Measurements from ENCODE around the gene DNAAF1.

Gene DNAAF1

GRCh38 chr16:84156342-84156784 is 11.3 kb downstream of the DNAAF1 start:
- in situ Hi-C loops (cut with HindIII; ENCODE audit: low sequenced_read_pairs): no loop called here

GRCh38 chr16:84159007-84159406 is 13.9 kb downstream of the DNAAF1 start:
- in situ Hi-C loops (cut with HindIII; ENCODE audit: low sequenced_read_pairs): no loop called here

DNA sequence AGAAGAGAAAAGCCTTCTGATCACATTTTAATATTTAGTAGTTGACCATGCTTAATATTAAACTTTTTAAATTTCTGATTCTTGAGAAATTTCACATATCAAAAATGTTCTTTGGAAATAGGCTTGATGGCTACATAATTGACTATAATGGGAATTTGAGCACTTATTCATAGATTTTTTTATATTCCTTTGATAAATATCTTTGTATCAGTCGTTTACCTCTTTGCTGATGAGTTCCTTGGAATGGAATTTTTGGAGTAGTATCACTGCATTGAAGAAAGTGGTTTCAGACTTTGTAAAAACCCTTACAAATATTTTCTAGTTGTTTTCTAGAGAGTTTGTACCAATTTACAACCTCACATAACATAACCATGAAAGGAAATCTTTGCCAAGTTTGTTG is 14.7 kb downstream of the DNAAF1 start:
- in situ Hi-C loops (cut with HindIII; ENCODE audit: low sequenced_read_pairs): no loop called here

GRCh38 chr16:84161037-84161436 is 15.9 kb downstream of the DNAAF1 start:
- in situ Hi-C loops (cut with HindIII; ENCODE audit: low sequenced_read_pairs): no loop called here

DNA sequence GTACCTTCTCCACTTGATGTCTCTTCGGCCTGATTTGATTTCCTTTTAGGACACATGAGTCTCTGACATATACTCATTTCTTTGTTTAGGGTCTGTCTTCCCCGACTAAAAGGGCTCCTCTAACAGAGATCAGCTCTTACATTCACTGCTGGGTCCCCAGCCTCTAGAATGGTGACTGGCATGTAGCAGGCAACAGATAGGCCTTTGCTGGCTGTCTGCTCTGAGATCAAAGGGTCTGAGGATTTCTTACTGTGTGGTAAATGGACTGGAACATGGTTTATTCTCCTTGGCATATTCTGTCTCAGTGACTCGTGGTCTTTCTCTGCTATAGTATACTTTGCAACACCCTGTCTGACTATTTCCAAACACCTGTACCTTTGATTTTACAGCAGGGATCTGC is 16.7 kb downstream of the DNAAF1 start:
- in situ Hi-C loops (cut with HindIII; ENCODE audit: low sequenced_read_pairs): no loop called here

GRCh38 chr16:84165746-84166145 is 20.6 kb downstream of the DNAAF1 start:
- in situ Hi-C loops (cut with HindIII; ENCODE audit: low sequenced_read_pairs): no loop called here

DNA sequence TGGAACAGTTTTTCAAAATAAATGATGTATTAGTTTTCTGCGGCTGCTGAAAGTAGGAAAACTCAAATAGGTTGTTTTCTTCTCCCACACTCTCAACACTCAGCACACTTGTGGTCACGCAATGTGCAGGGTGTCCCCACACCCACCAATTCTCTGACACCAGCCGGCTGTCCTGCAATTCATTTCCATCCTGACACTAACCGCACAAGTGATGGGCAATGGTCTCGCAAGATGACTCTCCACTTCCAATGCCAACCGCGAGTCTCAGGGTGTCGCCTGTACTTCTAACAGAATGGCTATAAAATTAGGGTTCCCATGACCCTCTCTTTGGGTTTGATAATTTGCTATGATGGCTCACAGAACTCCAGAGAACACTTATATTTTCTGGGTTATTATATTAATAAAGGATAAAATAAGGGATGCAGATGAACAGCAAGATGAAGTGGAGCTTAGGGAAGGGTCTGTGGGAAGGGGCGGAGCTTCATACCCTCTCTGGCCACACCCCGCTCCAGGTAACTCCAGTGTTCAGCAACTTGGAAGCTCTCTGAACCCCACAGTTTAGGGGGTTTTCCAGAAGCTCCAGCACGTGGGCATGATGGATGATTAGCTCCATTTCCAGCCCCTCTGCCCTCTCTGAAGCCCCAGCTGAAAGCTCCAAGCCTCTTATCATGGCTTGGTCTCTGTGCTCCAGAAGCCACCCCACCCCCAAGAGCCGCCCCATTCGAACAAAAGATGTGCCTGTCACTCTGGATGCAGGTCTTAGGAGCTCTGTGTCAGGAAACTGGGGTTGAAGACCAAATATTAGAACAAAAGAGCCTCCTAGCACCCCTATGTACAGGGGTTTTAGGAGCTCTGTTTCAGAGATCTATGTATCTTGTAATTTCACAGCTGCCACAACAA is 21.9 kb downstream of the DNAAF1 start:
- in situ Hi-C loops (cut with HindIII; ENCODE audit: low sequenced_read_pairs): no loop called here

DNA sequence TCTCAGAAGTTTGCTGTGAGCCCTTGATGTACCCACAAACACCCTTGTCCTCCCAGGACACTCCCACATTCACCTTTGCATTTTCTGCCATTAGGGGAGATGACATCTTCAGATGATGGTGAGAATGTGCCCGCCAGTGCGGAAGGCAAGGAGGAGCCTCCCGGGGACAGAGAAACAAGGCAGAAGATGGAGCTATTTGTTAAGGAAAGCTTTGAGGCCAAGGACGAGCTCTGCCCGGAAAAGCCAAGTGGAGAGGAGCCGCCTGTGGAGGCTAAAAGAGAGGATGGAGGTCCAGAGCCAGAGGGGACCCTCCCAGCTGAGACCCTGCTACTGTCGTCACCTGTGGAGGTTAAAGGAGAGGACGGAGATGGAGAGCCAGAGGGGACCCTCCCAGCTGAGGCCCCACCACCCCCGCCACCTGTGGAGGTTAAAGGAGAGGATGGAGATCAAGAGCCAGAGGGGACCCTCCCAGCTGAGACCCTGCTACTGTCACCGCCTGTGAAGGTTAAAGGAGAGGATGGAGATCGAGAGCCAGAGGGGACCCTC is 24.7 kb downstream of the DNAAF1 start:
- in situ Hi-C loops (cut with HindIII; ENCODE audit: low sequenced_read_pairs): no loop called here

DNA sequence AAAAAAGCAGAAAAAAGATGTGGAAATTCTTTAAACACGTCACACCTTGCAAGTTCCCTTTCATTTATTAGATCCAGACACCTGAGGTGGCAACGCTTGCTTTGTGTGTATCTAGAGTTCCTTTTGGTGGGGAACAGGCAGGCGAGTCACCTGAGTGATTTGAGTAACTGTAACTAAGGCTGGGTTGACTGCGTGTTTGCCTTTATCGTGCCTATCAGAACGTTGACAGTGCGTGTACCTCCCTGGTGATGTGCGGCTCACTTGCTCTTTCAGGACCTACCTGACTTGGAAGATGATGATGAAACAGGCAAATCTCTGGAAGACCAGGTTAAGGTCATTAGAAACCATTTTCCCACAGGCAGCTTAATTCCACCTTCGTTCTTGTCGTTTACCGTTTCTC is 29.3 kb downstream of the DNAAF1 start:
- in situ Hi-C loops (cut with HindIII; ENCODE audit: low sequenced_read_pairs): no loop called here

- in situ Hi-C loops (cut with HindIII; ENCODE audit: low sequenced_read_pairs): no loop called here
Measured at GRCh38 chr16:84175350-84176081, 30.4 kb downstream of the DNAAF1 start.

DNA sequence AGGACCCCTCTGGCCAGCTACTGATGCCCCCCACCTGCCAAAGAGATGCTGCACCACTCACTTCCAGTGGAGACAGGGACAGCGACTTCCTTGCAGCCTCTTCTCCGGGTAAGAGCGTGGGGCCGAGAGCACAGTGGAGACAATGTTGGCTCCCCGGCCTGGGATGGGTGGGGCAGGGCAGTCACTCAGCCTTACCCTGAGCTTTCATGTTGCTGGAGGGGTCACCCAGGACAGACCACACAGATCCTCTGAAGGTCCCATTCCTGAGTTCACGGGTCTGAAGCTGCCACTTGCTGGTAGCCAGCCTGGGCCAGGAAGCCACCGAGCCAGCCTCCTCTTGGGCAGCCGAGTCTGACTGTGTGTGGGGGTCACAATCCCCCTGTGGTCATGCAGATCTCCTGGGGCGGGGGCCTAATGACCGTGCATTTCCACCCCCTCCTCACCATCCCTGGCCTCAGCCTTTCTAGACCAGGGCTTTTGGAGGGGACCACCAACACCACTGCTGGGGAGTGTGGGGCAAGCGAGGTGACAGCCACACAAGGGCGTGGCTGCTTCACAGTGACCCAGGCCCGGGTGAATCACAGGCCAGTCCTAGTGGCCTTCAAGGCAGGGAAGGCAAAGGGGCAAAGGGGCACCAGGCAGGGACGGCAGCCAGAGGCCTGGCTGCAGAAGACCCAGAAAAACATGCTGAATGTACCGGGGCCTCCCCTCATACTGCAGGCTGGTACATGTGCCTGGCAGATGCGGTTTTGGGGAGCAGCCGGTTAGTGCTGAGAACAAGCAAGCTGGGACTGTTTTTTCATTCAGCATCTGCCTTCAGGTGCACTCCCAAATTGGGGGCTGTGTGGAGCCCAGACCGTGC is 31.3 kb downstream of the DNAAF1 start:
- in situ Hi-C loops (cut with HindIII; ENCODE audit: low sequenced_read_pairs): no loop called here

- in situ Hi-C loops (cut with HindIII; ENCODE audit: low sequenced_read_pairs): no loop called here
Measured at GRCh38 chr16:84177741-84178073, 32.6 kb downstream of the DNAAF1 start.

DNA sequence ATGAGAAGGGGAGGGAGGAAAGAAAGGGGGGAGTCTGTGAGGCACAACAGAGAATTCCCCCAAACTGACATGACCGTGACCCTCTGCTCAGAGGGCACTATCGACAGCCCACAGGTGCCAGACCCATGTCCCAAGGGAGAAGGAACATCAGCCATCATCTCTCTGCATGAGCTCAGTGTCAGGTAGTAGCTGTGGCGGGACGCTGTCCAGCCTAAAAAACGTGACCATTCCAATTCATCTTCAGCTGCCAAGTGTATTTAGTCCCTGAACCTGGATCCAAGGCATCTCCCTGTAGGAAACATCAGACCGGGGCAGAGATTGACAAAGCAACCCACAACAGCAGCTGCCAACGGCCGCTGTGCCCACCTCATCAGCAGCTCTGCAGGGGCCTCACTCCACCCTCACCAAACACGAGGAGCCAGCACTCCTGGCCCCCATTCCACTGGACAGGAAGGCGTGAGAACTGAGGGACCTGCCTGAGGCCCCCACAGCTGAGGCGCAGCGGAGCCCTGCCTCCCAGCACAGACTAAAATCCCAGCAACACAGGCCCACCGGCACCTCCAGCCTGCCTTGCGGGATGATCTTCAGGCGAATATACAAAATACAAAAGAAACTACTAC is 33.1 kb downstream of the DNAAF1 start:
- in situ Hi-C loops (cut with HindIII; ENCODE audit: low sequenced_read_pairs): no loop called here

DNA sequence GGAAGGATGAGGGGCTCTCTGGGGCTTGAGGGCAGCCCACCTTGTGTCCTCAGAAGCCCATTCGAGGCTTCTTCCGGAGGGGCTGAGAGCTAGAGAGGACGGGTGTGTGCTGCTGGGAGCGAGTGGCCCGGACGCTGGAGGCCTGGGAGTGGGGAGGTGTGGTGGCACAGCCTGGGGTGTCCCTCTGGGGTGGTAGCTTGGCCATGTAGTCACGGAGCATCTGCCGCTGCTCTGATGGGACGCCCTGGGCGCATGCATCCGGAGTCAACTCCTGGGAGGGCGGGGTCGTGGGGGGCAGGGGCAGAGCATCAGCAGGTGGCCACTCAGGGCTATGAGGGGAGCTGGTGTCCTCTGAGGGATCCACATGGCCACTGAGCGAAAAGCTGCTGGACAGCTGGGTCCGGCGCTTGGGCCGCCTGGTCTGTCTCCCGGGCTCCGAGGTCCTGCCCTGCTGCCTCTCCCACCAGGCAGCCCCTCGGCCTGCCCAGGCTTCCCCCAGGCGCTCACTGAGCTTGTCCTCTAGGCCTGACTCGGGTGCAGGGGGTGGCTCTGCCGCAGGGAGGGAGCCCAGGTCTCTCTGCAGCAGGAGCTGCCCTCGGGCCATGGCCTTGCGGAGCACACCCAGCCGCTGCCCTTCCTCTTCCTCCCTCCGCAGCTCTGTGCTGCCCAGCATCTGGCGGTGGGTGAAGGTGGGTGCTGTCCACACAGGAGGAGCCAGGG is 33.9 kb downstream of the DNAAF1 start:
- in situ Hi-C loops (cut with HindIII; ENCODE audit: low sequenced_read_pairs): no loop called here

GRCh38 chr16:84179612-84180320 is 34.7 kb downstream of the DNAAF1 start:
- in situ Hi-C loops (cut with HindIII; ENCODE audit: low sequenced_read_pairs): no loop called here

GRCh38 chr16:84180519-84181140 is 35.5 kb downstream of the DNAAF1 start:
- in situ Hi-C loops (cut with HindIII; ENCODE audit: low sequenced_read_pairs): no loop called here

DNA sequence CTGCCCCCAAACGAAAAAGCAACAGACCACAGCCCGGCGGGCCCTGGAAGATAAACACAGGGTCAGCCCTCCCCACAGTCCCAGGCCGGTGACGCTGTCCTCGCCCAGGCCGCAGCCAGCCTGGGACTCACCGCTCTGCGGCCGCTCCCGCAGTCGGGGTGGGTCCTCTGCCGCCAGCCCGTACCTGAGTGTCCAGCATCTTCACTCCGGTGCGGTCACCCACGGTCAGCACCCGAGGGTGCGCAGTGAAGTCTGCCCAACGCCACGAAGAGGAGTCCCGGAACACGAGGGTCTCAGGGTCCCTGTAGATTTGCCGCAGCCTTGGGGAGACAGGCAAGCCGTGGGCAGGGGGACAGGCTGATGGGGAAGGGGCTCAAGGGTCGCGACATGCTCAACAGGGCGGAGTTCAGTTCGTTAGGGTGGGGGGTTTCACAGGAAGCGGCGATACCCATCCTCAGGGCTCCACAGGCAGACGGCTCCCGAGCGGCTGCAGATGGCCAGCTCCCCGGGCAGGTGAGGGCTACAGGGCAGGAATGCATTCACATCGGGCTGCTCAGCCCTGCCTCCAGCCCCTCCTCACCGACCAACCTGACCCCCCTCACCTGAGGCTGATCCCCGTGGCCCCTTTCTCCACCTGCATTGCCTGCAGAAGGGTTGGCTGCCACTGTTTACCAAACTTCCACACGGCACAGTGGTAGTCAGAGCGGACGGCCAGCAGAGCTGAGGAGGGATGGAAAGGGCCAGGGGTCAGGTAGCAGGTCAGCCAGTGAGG is 36.2 kb downstream of the DNAAF1 start:
- in situ Hi-C loops (cut with HindIII; ENCODE audit: low sequenced_read_pairs): no loop called here

GRCh38 chr16:84182104-84182503 is 37.0 kb downstream of the DNAAF1 start:
- in situ Hi-C loops (cut with HindIII; ENCODE audit: low sequenced_read_pairs): no loop called here
